B cell (primary cell): Measurements from ENCODE around the gene ARSJ.

Experiments
- CTCF ChIP-seq: fragments of 200-600 bp; IDR thresholded peaks from one replicate; pipeline ENCODE4 v1.8.0; 2022; ENCODE audit warnings: antibody characterized with exemption, mild to moderate bottlenecking
- EZH2 ChIP-seq: IDR thresholded peaks from 2 replicates; pipeline ENCODE4 v1.6.1; 2012; ENCODE audit warnings: borderline replicate concordance, low read depth, mild to moderate bottlenecking, moderate library complexity, low read length; ENCODE audit not compliant: insufficient read depth, poor library complexity, severe bottlenecking

DNA sequence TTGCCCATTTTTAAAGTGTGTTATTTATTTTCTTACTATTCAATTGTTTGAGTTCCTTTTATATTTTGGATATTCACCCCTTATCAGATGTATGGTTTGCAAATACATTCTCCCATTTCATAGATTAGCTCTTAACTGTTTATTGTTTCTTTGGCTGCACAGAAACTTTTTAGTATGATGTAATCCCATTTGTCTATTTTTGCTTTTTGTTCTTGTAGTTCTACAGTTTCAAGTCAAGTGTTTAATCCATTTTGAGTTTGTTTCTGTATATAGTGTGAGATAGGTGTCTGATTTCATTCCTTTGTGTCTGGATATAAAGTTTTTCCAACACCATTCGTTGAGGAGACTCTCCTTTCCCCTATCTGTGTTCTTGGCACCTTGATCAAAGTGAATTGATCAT, 120.5 kb downstream of the ARSJ start:
- no peak for TF ChIP-seq CTCF
- no peak for TF ChIP-seq EZH2
